Astrocyte (in vitro differentiated cells and primary cell): ENCODE measurements around the gene ARL17B.
"Not testable (repeated sequence)": the region's sequence is repeated elsewhere in the genome, so short reads cannot be mapped to it uniquely, and the experiment has no call there.

ENCODE experiments used
- CTCF ChIP-seq: IDR thresholded peaks from 2 replicates; pipeline ENCODE4 v1.5.1; 2011; ENCODE audit warnings: low read depth, mild to moderate bottlenecking, inconsistent platforms, low read length, moderate library complexity; ENCODE audit not compliant: insufficient read depth
- EZH2 ChIP-seq: IDR thresholded peaks from 2 replicates; pipeline ENCODE4 v1.6.1; 2012; ENCODE audit warnings: mild to moderate bottlenecking, low read length, inconsistent platforms; ENCODE audit not compliant: insufficient read depth

DNA sequence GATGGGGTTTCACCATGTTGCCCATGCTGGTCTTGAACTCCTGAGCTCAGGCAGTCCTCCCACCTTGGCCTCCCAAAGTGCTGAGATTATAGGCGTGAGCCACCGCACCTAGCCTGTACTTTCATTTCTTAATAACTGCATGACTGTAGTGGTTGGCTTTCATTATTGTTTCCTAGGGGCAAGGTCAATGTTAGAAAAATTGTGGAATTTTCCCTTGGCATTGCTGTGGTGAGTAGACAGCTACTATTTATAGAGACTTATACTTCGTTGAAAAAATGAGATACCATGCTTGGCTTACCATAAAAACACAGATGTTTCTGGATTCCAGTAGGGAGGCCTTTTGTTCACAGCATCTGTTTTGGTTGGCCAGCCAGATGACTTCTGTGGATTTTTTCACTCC lies 39.0 kb upstream of the ARL17B start:
- TF ChIP-seq CTCF, EZH2: not testable (repeated sequence)
